ENCODE results near the gene EIF5A2. TPM values are rescaled to one million over a fixed set of nuclear protein-coding genes. Genes with fewer than 3 reads are reported as not detected.

Gene EIF5A2
- 2.0 and 6.9 TPM in 2 replicates for total RNA-seq (2014; rRNA removed; shearing (Covaris generic))

DNA sequence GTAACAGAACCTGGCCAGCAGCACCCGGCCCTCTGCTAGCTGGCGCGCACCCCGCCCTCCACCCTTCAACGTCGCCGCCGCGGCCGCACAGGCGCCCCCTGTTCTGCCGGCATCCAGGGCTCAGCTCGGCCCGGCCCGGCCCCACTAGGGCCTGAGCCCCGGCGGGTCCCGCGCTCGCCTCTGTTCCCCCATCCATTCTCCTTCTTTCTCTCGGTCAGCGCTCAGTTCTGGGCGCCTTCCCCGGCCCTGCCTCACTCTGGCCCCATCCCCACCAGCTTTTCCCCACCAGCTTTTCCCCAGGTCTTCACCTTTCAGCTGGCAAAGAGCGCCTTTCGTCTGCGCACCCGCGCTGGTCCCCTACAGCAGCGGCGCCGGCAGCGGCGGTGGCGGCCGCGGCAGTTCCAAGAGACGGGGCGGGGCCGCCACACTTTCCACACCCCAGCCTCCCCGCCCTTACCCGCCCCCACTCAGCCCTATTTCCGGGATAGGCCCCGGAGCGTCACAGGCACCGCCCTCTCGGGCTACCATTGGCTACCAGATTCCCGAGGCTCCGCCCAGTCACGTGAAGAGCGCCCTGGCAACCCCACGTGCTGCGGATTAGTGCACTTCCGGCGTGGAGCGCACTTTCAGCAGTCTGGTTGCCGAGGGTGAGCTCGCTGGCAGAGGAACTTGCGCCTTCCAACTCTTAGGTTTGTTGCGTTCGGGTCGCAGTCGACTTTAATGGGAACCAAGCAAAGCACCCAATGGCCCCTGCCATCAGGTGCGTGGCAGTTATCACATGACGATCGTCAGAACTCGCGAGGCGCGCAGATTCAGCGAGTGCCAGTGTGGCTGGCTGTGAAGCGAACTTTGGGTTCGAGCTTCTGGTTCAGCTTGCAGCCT lies at the start of gene EIF5A2:
Gene EIF5A2 (minus strand): TSS at position 403 of the 882 bp plus-strand sequence. CDS start 831 bp downstream, outside the sequence.

DNA sequence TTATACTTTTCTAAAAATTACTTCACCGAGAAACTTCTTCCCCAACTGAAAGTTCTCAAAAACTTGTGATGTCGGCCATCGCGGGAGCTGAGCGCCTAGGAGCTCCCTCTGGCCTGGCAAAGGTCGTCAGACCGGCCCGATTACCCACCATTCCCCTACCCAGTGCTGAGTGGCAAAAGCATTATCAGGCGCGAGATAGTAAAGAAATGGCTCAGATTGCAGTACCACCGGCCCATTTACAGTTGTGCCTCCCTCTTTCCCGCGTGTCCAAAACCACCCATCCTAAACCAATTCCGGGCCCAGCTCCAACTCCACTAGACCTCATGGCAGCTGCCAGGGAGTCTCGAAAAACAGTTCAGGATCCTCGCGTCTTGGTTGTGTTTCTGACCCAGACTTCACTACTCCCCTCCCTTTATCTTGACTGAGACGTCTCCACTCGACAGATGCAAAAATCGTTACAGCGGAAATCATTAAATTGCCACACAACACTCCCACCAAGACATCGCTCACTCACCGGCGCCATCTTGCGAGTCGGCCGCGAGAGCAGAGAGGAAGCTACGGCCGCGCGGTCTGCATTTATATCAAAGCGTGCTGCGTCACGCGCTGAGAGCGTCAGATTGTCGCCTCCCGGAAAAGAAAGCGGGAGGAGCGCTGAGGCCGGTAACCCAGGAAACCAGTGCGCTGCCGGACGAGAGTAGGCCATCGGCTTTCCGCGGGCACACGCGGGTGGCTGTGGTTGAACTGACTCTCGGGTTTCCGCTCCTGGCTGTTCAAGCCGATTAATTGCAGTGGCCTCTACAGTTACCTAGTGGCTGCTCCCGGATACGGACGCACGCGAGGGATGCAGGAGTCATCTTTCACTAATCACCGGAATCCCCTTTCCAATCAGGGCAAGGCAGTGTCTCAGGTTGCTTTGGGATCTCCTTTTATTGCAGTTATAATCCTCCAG lies 38.5 kb downstream of the EIF5A2 start, which contains the start of gene RPL22L1:
Gene RPL22L1 (minus strand): TSS at position 551 of the 949 bp plus-strand sequence. CDS start 28 bp downstream, at position 523.

Other genes starting within 250 kb of the EIF5A2 start
- 121 and 137 TPM in 2 replicates for gene RPL22L1, start 38.4 kb downstream of the EIF5A2 start, total RNA-seq (2014; rRNA removed; shearing (Covaris generic))
- gene SLC2A2, start 118.1 kb upstream of the EIF5A2 start, total RNA-seq (2014; rRNA removed; shearing (Covaris generic)): not detected in 2 replicates

Data from A375 (cell line).